Kidney (tissue), 14 donors: ENCODE data around the gene ZNF44. TPM values are rescaled to one million over a fixed set of nuclear protein-coding genes. Genes with fewer than 3 reads are reported as not detected.
"Not testable (repeated sequence)": the region's sequence is repeated elsewhere in the genome, so short reads cannot be mapped to it uniquely, and the experiment has no call there.

ENCODE experiments used
- DNase-seq, 5 donors: peaks; one replicate each; pipeline ENCODE4 v3.0.0-alpha.2; 2013 to 2020
- FAIRE-seq: peaks from 2 replicates; lab custom pipeline; 2012; peaks lifted over from hg19 to GRCh38; lab: Jason Lieb, UNC
- H3K27ac ChIP-seq, 2 donors: one replicate each; pipeline ENCODE4 v1.7.0; 2013; ENCODE audit warnings: low read depth in 2 of 2, low read length in 2 of 2, inconsistent platforms in 1 of 2
- H3K27me3 ChIP-seq: one replicate; pipeline ENCODE4 v1.7.1; 2013; ENCODE audit warnings: low read length, inconsistent platforms; ENCODE audit not compliant: control insufficient read depth, insufficient read depth
- H3K36me3 ChIP-seq, 3 donors: one replicate each; pipeline versions ENCODE4 v1.7.0 to v1.7.1; 2013; ENCODE audit warnings: low read length in 3 of 3, control low read depth in 1 of 3, inconsistent platforms in 1 of 3; ENCODE audit not compliant: insufficient read depth in 3 of 3, control insufficient read depth in 2 of 3
- H3K4me1 ChIP-seq, 3 donors: one replicate each; pipeline versions ENCODE4 v1.7.0 to v1.7.1; 2013; ENCODE audit warnings: low read length in 3 of 3, inconsistent platforms in 1 of 3, low read depth in 1 of 3; ENCODE audit not compliant: control insufficient read depth in 2 of 3, insufficient read depth in 2 of 3
- H3K4me3 ChIP-seq, 3 donors: one replicate each; pipeline versions ENCODE4 v1.7.0 to v1.8.1; 2013; ENCODE audit warnings: low read length in 3 of 3, control low read depth in 1 of 3, inconsistent platforms in 1 of 3
- H3K9ac ChIP-seq, 3 donors: one replicate each; pipeline versions ENCODE4 v1.7.0 to v1.7.1; 2013; ENCODE audit warnings: low read length in 3 of 3, control low read depth in 1 of 3, inconsistent platforms in 1 of 3
- H3K9me3 ChIP-seq, 3 donors: one replicate each; pipeline versions ENCODE4 v1.7.0 to v1.7.1; 2013; ENCODE audit warnings: low read length in 3 of 3, control low read depth in 1 of 3, inconsistent platforms in 1 of 3; ENCODE audit not compliant: control insufficient read depth in 2 of 3, insufficient read depth in 1 of 3
- intact Hi-C: fragments of 100-400 bp; cut with DNase I; formaldehyde crosslinking; loops from one replicate; pipeline ENCODE4 v1.11.1; 2022
- polyA plus RNA-seq: library from polyadenylated mRNA; stranded (reverse); fragments of 350-450 nt; fragmentation: Illumina TruSeq; extraction: RNeasy Lipid Tissue Mini Kit (QIAGEN cat#74804); gene quantifications from one replicate; pipeline ENCODE4 v1.2.3, GENCODE V29; 2014; ENCODE audit warnings: low read depth, low replicate concordance; ENCODE audit not compliant: insufficient read depth
- total RNA-seq: library from RNA; stranded (reverse); fragmentation: NEBNext Ultra II Directional; extraction: Animal tissue kit (Norgen Biotek cat#: 25700); gene quantifications from one replicate; pipeline ENCODE4 v1.2.1, GENCODE V29; 2021
- TF ChIP-seq, protein P1 (sequence below): IDR thresholded peaks from 3 replicates; pipeline ENCODE4 v1.5.1; 2012; ENCODE audit warnings: mild to moderate bottlenecking, moderate library complexity, borderline replicate concordance; ENCODE audit not compliant: insufficient read depth; ENCODE audit errors: extremely low read depth
- donor health status: control.
- donor health status: control.
- donor health status: control.
- donor health status: control.
- donor health status: control.
- donor health status: DM: yes; HTN: yes; CAD: no.
- donor health status: Normal renal cell carcinoma (clear cell type).

The ZNF44 gene
- total and polyA plus RNA-seq, 2 donors from 2014 or later, result 27.1 to 35.5 TPM

DNA sequence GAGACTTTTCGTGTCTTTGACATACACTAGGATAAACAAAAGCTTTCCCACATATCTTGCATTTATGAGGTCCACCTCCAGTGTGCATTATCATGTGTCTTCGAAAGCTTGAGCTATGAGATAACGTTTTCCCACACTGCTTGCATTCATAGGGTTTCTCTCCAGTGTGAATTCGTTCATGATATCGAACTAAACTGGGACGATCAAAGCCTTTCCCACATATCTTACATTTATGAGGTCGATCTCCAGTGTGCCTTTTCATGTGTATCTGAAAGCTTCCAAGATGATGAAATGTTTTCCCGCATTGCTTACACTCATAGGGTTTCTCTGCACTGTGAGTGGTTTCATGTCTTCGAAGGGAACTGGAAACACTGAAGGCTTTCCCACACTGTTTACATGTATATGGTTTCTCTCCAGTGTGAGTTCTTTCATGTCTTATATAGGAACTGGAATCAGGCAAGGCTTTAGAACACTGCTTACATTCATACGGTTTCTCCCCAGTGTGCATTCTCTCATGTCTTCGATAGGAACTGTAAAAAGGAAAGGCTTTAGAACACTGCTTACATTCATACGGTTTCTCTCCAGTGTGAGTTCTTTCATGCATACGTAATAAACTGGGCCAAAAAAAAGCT is 24.2 kb upstream of the ZNF44 start:
- intact Hi-C loops, result no loop called here
- FAIRE-seq (no peak), DNase-seq (no peak)
- peaks cover 0 to 9% (median 1%) of the 10 kb centered on the region in 3 donors for H3K9me3 ChIP-seq
- no peak overlapping the region for H3K27ac ChIP-seq
- H3K4me3 ChIP-seq, result no peak overlapping the region
- no peaks in the 10 kb centered on the region for H3K27me3 ChIP-seq
- TF ChIP-seq, protein P1, sequence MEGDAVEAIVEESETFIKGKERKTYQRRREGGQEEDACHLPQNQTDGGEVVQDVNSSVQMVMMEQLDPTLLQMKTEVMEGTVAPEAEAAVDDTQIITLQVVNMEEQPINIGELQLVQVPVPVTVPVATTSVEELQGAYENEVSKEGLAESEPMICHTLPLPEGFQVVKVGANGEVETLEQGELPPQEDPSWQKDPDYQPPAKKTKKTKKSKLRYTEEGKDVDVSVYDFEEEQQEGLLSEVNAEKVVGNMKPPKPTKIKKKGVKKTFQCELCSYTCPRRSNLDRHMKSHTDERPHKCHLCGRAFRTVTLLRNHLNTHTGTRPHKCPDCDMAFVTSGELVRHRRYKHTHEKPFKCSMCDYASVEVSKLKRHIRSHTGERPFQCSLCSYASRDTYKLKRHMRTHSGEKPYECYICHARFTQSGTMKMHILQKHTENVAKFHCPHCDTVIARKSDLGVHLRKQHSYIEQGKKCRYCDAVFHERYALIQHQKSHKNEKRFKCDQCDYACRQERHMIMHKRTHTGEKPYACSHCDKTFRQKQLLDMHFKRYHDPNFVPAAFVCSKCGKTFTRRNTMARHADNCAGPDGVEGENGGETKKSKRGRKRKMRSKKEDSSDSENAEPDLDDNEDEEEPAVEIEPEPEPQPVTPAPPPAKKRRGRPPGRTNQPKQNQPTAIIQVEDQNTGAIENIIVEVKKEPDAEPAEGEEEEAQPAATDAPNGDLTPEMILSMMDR, result no peak
- H3K9ac ChIP-seq, result no peak overlapping the region
- H3K36me3 ChIP-seq, result peaks cover 0 to 34% (median 17%) of the 10 kb centered on the region in 3 donors
- no peaks in the 10 kb centered on the region for H3K4me1 ChIP-seq

DNA sequence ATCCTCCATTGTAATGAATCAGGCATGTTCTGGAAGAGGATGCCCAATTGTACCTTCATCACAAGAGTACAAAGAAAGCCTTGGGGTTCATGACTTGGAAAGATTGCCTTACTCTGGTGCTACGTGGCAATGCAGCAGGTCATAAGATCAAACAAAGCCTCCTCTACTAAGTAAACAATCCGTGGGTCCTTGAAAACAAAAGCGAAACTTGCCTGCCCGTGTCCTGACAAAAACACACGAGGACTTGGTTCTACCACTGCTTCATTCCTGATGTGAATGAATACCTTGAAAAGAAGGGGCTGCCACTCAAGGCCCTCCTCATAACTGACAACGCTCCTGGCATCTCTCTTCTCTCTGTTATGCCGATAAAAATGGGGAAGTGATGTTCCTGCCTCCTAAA is 19.9 kb upstream of the ZNF44 start:
- no peak overlapping the region for H3K4me3 ChIP-seq
- peaks cover 0 to 9% (median 0%) of the 10 kb centered on the region in 3 donors for H3K9me3 ChIP-seq
- intact Hi-C loops, result no loop called here
- DNase-seq (no peak), FAIRE-seq (no peak)
- H3K27me3 ChIP-seq, result no peaks in the 10 kb centered on the region
- no peak overlapping the region for H3K27ac ChIP-seq
- H3K36me3 ChIP-seq, result peaks cover 0 to 21% (median 12%) of the 10 kb centered on the region in 3 donors
- H3K9ac ChIP-seq, result no peak overlapping the region
- TF ChIP-seq, protein P1, result no peak
- no peaks in the 10 kb centered on the region for H3K4me1 ChIP-seq

GRCh38 chr19:12308891-12309290 is 14.2 kb upstream of the ZNF44 start:
- H3K4me3 ChIP-seq, FAIRE-seq, DNase-seq, H3K27me3 ChIP-seq, H3K27ac ChIP-seq, H3K9me3 ChIP-seq, intact Hi-C loops, H3K36me3 ChIP-seq, H3K9ac ChIP-seq, H3K4me1 ChIP-seq: not testable (repeated sequence)

DNA sequence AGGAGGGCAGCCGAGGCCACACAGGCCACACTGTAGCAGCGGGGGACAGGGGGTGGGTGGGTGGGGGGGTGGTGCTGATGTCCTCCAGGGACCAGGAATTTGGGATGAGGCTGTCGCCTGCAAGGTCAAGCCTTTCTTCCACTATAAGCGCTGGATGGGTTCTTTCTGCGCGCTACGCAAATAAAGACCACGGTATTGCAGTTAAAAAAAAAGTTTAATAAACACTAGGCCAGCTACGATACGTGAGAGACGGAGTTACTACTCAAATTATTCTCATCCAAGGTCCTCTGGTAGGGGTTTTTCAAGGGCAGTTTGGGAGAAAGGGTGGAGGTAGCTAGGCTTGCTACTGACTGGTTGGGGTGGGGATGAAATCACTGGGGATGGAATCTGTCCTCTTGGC is 508 bp upstream of the ZNF44 start:
- peak overlapping the region in 2 of 3 donors; percentile 70 to 98 for H3K9ac ChIP-seq
- no peaks in the 10 kb centered on the region for H3K27me3 ChIP-seq
- intact Hi-C loops, result no loop called here
- no peaks in the 10 kb centered on the region for H3K9me3 ChIP-seq
- DNase-seq (no peak), FAIRE-seq (no peak)
- H3K4me1 ChIP-seq, result peaks cover 0 to 12% (median 2%) of the 10 kb centered on the region in 3 donors
- peaks cover 0 to 6% (median 0%) of the 10 kb centered on the region in 3 donors for H3K36me3 ChIP-seq
- H3K27ac ChIP-seq, result peak overlapping the region; percentile 96 to 98
- H3K4me3 ChIP-seq, result peak overlapping the region; percentile 85 to 98 (median 93)
- TF ChIP-seq, protein P1, result no peak
